Smooth muscle cell of the brain vasculature (primary cell): ENCODE data around the gene GPX2.

ENCODE experiments used
- DNase-seq: peaks from one replicate; pipeline ENCODE4 v3.0.0-alpha.2; 2012; ENCODE audit warnings: low read depth, low spot score

GPX2 gene

DNA sequence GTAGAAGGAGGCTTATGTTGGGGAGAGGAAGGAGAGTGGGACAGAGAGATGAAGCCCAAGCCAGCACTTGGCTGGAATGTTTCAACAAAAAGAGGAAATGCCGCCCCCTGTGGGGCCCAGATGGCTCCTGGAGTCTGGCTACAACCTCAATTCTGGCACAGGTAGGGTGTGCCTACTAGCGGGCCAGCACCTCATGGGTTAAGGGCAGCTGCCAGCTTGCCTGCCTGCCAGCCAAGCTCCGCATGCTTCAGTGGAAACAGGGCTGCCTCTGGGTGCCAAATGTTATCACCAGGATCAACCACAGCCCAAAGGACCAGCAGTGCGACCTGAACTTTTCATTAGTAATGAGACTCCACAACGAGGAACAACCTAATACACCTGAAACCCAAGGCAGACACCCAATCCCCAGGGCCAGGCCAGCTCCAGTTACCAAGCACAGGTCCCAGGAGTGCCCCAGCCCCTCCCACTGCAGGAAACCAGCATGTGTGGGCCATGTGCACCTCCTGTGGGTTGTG, 18.3 kb upstream of the GPX2 start:
- DNase-seq: no peak

DNA sequence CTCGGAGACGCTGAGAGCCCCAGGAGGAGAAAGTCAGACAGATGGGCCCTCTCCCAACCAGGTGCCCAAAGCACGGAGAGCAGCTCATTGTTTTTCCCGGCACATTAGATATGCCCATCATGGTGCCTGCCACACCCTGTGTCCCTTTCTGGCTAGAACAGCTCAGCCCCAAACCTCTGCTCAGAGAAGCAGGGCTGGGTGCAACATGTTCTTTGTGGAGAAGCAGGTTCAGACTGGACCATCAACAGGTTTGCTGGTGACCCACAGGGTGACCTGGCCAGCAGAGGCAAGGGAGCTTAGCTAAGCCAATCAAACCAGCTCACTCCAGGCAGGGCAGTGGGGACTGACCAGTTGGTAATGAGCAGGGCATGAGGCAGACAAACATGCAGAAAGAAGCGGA, 16.2 kb upstream of the GPX2 start:
- no peak for DNase-seq

DNA sequence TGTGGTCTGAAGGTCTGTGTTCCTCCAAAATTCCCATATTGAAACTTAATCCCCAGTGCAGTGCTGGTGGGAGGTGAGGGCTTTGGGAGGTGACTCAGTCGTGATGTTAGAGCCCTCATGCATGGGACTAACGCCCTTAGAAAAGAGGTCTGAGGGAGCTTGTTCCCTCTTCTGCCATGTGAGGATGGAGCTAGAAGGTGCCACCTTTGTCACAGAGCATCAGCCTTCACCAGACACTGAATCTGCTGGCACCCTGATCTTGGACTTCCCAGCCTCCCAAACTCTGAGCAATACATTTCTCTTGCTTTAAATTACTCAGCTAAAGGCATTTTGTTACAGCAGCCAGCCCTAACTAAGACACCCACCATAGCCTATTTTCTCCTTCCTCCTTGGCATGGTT, 15.7 kb upstream of the GPX2 start:
- no peak for DNase-seq

DNA sequence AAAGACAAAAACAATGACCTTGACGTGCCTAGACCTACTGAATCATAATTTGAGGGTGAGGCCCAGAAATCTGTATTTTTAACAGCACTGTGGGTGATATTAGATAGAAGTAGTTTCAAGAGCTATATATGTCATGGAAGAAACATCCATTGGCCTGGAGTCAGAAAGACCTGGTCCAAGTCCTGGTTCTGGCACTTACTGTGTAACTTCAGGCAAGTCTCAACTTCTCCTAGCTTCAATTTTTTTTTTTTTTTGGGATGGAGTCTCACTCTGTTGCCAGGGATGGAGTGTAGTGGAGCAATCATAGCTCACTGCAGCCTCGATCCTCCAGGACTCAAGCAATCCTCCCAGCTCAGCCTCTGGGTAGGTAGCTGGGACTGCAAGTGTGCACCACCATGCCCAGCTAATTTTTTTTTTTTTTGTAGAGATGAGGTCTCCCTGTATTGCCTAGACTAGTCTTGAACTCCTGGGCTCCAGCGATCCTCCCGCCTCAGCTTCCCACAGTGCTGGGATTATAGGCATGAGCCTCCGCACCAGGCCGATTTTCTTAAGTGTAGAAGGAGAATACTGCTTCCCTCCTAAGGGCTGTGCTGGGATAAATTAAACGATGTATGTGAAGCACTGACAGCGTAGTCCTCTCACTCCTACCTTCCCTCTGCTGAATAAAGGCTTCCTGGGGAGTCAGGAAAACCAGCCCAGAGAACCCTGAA, 14.3 kb upstream of the GPX2 start:
- no peak for DNase-seq

DNA sequence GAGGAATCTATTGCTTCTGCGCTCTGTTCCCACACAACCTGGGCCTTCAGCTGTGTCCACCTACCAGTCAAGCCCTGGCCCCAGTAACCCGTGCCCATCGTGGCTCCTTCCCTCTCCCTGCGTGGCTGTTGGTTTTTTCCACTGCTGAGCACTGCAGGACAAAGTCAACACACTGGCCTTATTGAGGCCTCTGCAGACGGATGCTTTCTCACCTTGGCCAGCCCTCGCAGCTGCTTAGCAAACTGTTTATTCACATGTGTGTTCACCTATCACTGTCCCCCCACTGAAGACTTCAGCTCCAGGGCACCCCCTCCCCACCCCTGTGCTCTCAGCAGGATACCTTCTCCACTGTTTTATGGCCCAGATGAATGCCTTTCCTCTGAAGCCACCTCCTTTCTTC, 12.8 kb upstream of the GPX2 start:
- DNase-seq: no peak

DNA sequence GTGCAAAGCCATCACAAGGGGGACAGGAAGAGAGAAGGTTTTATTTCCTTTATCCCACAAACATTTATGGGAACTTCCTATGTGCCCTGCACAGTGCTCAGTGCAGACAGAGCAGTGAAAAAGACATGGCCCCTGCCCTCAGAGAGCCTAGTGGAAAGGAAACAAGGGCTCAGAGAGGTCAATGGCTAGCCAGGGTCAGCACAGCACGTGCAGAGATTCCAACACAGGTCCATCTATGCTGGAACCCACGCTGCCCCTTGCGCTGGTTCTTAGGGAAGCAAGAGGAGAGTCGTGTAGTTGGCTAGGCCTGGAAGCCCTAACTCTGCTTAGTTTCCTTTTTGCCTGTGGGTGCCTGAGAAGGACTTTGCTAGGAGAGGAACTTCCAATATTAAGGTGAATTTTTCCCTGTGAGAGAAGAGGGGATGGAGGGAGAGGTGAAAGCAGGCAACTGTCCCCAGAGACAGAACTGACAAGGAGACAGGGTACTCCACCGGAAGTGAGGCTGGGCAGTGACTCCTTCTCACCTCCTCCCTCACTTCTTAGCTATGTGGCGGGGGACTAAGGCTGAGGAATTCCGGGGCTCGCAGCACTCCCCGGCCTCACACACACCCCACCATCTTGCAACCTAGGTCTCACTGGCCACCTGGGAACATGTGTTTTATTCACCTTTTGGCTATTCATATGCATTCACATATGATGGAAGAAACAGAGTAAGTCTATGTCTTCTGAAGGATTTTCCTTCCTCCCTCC, 12.1 kb upstream of the GPX2 start:
- no peak for DNase-seq

DNA sequence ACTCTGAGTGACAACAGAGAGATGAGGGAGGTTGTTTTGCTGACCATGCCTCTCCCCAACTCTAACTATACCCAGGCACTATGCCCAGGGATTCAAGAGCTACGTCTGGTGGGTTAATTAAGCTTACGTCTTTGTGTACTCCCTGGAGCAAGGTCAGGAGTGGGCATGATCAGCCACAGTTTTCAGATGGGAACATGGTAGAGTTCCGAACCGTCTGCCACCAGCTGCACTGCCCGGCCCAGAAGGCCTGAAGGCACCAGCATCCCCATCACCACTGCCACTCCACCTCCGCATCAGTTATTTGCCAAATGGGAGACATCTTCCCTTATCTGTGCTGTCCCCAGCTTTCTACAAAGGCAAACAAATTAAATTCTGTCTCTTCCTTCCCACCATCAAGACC, 11.1 kb upstream of the GPX2 start:
- no peak for DNase-seq

DNA sequence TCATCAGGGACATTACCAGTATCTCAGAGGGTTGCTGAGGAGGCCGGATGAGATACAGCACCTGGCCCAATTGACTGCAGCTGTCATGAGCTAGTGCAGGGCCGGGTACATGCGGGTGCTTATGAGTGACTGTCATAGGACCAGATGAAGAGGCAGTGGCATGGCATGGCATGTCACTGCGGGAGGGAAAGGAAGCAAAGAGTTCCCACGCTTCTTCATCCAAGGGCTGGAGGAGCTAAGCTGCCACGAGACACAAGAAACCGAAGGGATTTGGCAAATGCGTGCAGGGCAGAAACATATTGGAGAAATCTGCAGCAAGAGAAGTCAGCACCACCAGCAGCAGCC, 10.7 kb upstream of the GPX2 start:
- DNase-seq: no peak

DNA sequence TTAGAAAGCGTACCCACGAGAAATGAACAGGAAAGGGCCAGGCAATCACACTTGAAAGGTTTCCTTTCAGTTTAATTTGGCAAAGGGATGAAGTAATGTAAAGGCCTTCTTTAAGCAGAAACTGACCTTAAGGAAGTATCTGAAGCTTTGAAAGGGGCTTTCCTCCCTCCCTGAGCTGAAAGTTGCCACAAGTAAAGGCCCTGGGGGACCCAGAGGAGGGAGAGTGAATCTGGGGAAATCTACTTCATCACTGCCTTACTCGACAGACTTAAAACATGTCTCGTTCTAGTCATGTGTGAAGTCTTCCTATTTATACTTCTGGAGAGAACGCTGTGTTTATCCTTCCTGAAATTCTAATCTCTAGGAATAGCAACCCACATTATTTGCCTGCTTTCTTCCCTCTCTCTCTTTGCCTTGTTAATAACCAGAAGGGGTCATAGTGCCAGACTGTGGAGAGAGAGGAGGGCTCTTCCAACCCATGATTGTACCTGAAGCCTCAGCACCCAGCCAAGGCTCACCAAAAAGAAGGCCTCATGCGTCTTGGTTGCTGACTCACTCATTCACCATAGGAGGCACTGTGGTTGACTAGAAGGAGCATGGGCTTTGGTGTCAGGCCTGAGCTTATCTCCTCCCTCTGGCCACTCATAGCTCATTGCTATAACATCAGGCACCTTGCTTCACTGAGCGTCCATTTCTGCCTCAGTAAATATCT, 10.2 kb upstream of the GPX2 start:
- no peak for DNase-seq

DNA sequence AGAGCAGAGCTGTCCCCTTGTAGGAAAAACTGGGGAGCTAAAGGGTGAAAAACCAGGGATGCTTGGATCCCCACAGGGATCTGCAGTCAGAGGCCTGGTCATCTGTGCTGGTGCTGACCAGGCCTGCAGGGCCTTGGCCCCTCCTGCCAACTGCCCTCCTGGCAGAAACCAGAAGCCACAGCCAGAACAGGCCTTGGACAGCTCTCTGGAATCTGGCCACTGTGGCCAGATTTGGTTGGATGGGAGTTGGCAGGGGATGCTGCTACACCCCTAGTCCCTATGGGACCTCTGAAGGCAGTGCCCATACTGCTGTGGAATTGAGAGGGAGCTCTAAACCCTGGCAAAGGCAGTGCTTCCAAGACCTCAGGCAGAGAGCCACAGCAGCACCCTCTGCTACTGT, 9.2 kb upstream of the GPX2 start:
- DNase-seq: no peak

DNA sequence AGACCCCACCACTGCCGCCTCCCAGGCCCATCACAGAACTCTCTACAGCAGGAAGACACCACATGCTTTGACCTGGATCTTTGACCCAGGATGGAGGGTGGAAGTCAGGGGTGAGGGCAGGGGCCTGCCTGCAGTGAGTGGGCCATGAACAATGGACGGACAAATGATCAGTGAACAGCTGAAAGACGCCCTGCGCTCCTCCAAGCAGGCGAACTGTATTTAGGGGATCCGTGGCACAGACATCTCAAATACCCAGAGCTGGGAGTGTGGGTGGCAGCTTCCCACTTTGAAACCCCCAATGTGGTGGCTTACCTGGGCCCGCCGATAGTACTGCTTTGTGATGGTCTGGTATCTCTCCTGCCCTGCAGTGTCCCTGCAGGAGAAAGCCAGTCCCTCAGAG, 8.7 kb upstream of the GPX2 start:
- no peak for DNase-seq

DNA sequence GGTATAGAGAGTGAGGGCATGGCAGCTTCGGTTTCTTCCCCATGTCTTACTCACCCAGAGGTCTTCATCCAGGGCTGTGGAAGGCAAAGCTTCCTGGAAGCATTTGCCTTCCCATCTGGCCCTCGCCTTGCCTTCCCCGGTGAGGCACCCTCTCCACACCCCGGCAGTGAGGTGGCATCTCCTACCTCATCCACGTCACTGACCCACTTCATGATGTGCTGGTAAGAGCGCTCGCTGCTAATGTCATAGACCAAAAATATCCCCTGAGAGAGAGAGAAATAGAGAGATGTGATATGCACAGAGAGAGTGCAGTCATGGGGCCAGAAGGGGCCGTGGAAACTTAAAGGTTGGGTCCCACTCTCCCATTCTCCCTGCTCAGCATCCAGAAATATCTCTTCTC, 8.3 kb upstream of the GPX2 start:
- DNase-seq: no peak

DNA sequence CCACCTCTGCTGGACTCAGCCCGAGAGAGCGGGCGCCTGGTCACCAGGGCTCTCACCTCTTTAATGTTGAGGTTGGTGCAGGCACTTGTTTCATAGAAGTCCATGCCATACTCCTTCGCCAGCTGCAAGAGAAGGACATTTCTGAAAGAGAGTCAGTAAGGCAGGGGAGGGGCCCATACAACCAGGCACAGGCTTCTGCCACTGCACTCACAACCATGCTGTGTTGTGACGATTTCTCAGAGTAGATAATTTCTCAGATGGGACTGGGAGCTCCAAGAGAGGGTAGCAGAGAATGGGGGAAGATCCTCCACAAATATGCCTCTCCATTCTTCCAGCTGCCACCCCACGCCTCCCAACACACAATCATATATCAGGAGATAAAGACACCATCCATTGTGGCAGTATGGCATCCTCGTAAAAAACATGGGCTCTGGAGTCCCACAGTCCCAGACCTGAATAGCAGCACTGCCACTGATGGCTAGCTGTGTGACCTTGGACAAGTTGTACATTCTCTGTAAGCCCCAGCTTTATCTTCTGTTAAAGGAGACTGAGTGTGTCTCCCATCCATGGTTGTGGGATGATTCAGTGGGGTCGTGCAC, 6.2 kb upstream of the GPX2 start:
- no peak for DNase-seq

DNA sequence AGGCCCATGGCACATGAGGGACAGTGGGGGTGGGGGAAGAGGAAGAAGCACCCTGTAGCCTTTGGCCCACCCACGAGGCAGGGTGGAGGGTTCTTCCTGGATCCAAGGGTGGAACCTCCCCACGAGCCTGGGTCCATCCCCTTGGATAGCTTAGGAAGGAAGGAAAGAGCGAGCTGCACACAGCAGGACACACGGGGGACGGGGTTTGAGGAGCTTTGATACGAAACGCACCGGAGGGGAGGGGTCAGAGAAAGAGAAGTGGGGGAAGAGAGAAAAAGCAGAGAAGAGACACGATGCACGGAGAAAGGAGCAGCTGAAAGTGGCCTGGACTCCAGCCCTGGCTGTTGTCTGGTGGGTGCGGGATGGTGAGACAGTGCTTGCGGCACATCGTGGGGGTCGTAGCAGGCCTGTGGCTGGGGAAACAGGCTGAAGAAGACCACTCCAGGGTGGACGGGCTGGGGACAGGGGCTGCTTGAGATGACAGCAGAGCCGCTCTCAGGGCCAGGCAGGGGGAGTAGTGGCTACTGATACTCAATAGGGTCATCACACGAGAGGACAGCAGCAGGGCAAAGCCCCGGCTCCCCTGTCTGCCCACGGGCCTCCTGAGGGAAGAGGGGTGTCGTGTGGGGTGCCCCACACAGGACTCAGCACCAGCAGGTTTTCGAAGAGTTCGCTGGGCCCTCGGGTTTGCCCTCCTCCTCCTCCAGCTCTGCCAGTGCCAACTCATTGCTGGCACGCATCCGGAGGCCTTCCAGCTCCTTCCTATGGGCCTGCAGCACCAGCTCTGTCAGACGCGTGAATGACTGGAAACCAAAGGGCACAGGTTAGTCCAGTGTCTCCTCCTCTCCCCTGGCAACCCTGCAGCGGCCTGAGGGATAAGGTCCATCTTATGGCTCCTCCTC, 5.4 kb upstream of the GPX2 start:
- no peak for DNase-seq

DNA sequence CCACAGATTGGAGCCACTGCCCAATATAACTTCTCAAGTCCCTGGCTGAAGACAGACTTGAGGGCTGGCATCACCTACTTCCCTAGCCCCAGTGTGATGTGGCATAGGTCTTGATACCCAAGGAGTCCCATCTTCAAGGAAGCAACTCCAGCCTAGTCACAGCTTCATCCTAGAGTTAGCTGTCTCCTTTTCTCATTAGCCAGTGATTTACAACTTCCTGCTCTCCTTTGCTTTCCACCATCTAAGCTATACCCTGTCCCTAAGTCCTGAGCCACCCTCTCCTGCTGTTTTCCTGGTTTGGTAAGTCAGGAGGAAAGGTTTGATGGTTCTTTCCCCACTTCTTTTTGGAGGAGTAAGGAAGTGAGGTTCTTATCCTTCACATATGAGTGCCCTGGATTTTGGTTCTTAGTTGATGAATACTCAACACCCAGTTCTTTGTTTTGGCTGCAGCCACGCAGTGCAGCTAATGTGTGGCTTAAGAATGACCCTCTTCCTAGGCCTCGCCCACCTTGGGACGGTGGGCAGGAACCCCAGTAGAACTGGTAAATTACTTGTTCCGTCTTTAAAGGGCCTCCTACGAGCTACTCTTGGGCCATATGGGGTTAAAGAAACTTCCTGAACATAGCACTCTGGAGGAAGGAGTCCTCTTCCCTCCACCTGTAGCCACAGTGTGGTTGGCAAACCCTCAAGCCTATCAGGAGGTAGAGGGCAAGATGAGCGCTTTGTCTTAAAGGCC, 3.9 kb upstream of the GPX2 start:
- DNase-seq: no peak

DNA sequence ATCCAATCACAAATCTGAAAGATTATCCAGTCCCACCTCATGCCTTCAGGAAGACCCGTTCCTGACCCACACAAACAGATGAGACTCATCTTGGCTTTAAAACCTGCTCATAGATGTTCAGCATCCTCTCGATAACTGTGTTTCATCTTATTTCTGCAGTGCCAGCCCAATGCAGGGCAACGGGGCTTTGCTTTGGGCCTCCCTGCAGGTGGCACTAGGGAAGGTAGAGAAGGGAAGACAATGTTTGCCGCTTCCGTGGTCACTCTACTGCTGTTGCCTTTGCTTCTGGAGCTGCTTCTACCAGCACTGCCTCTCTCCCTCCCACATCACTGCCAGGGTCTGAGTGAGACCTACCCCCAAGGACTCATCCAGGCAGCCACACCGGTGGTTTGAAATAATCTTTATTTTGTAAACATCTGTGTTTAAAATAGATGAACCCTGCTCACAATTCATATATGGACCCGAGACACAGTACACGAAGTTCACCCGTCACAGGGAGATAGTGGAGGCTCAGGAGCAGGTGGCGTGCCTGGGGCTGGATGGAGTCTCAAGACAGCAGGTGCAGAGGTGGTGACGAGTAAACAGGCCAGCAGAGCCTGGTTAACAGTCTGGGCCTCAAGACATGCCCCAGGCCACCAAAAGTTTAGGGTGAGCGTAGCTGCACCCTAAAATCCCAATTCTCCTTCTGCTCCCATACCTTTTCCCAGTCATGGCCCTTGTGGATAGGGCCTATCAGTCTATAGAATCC, 3.1 kb upstream of the GPX2 start:
- DNase-seq: no peak

DNA sequence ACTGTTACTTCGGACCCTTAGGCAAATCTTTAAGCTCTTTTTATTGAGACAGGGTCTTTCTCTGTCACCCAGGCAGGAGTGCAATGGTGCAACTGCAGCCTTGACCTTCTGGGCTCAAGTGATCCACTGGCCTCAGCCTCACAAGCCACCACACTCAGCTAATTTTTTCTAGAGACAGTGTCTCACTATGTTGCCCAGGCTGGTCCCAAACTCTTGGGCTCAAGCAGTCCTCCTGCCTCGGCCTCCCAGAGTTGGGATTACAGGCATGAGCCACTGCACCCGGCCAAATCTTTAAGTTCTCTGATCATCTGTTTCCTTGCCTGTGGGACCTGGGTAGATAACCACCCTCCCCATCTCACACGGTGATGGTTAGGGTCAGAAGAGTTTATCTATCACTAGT, 2.3 kb upstream of the GPX2 start:
- DNase-seq: no peak

DNA sequence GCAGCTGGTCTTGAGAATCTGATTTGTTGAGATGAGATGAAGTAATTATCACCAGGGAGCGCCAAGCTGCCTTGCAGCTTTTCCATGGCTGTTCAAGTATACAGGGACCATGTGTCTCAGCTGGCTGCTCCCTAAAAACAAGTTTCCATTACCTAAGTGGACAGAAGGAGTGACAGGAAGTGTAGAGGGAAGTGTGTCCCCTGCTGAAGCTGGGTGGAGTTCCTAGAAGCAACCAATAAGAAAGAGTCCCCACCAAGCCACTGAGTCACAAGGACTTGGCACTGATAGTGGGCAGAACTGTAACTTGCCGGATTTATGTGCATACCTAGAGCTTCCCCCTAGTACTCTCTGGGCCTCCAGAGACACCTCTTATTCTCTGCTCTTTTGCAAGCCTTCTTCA, 1.5 kb upstream of the GPX2 start:
- DNase-seq: no peak

DNA sequence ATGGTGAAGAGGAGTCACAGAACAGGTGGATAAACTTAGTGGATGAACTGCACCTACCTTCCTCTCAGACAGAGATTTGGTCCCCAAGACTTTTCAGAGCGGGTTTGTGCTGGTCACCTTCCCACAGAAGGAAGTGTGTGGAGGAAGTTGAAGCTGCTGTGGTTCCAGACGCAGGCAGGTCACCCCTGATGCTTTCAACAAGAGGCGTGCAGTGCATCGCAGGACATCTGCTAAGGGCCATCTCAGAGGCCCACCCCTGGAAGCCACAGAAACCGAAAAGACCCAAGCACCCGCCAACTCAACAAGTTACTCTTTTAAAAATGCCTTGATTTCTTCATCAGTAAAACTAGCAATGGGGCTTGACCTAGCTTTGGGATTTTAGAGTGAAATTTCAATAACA, 1.0 kb upstream of the GPX2 start:
- no peak for DNase-seq

DNA sequence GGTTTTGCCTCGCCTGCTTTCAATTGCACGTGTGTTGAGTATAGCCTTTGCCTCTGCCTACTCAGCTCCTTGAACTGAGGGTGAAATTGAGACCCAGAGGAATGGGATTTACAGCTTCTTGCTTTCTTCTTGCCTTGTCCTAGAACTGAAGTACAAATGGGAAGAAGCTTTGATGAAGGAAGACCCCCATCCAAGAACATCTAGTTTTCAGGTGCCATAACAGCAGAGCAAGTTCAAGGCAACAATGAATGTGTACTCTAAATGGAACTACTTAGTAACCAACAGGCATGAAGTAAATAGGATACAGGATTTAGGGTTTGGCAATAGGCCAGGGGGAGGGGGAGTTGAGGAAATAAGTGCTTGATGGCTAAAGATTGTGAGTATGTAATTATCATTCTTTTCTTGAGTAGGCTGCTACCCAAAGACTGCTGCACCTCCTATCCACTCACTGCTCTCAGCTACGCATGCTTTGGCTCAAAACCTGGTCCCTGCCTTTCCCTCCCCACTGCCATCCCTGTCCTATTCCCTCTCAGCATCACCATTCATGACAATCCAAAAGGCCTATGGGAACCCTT, 2.1 kb downstream of the GPX2 start:
- DNase-seq: no peak
